Lower leg skin (tissue), 4 donors: ENCODE measurements around the gene ZNF280A. TPM values are rescaled to one million over a fixed set of nuclear protein-coding genes. Genes with fewer than 3 reads are reported as not detected.

Experiments
- DNase-seq, 2 donors: peaks; one replicate each; pipeline ENCODE4 v3.0.0-alpha.2; 2019; ENCODE audit warnings: low spot score in 2 of 2
- H3K4me3 ChIP-seq: fragments of 200-600 bp; sonication (generic); 2 replicates; pipeline ENCODE4 v1.5.1; 2017; ENCODE audit warnings: mild to moderate bottlenecking, low read depth; ENCODE audit not compliant: poor library complexity, severe bottlenecking
- CTCF ChIP-seq, 3 donors: fragments of 450-650 bp; IDR thresholded peaks; one replicate each; pipeline ENCODE4 v1.5.1; 2016; ENCODE audit warnings: antibody characterized with exemption in 3 of 3, mild to moderate bottlenecking in 3 of 3, moderate library complexity in 2 of 3
- POLR2A ChIP-seq, 2 donors: fragments of 450-650 bp; IDR thresholded peaks; one replicate each; pipeline ENCODE4 v1.6.1; 2016 to 2017; ENCODE audit warnings: antibody characterized with exemption in 2 of 2, mild to moderate bottlenecking in 1 of 2, moderate library complexity in 1 of 2
- WGBS, 2 donors: methylation state at CpG; one replicate each; pipeline ENCODE4 v1.1.5; 2018; 5-methylcytosine and 5-hydroxymethylcytosine counted together
- intact Hi-C: fragments of 100-400 bp; cut with DNase I; formaldehyde crosslinking; loops from one replicate; pipeline ENCODE4 v1.15.0; 2023; ENCODE audit warnings: low total_unique reads
- total RNA-seq, 4 donors: library from RNA; depleted of rRNA; stranded (reverse); fragments of >200 nt; gene quantifications; one replicate each; pipeline ENCODE4 v1.1.0, GENCODE V29; 2016

Gene ZNF280A
- total RNA-seq, 4 donors from 2014 or later: 0.32 TPM; not detected in 3

- no peak for TF ChIP-seq CTCF (IDR thresholded peaks at IDR 0.05)
- no peak for TF ChIP-seq POLR2A (IDR thresholded peaks at IDR 0.05)
- no peak overlapping the region for H3K4me3 ChIP-seq
- intact Hi-C loops: no loop called here
- 87 to 89% methylated on average over 7 of the region's 7 CpGs for WGBS, 2 donors
- no peak for DNase-seq
Observed at GRCh38 chr22:22531770-22532546, 11.9 kb upstream of the ZNF280A start.

- intact Hi-C loops: no loop called here
- peak in 1 of 2 donors; percentile 37 for DNase-seq
- TF ChIP-seq POLR2A (IDR thresholded peaks at IDR 0.05) (no peak), CTCF (IDR thresholded peaks at IDR 0.05) (no peak)
- 84 to 94% methylated on average over 2 of the region's 2 CpGs for WGBS, 2 donors
- H3K4me3 ChIP-seq: no peak overlapping the region
Observed at GRCh38 chr22:22528780-22529179, 8.7 kb upstream of the ZNF280A start.

- intact Hi-C loops: no loop called here
- no peak for TF ChIP-seq POLR2A (IDR thresholded peaks at IDR 0.05)
- TF ChIP-seq CTCF (IDR thresholded peaks at IDR 0.05): no peak
- DNase-seq: peak in 1 of 2 donors; percentile 5
- WGBS, 2 donors: 72 to 84% methylated on average over 5 of the region's 5 CpGs
- H3K4me3 ChIP-seq: no peak overlapping the region
Observed at GRCh38 chr22:22527312-22527711, 7.2 kb upstream of the ZNF280A start.

- 82 to 87% methylated on average over 4 of the region's 4 CpGs for WGBS, 2 donors
- TF ChIP-seq CTCF (IDR thresholded peaks at IDR 0.05): no peak
- TF ChIP-seq POLR2A (IDR thresholded peaks at IDR 0.05): no peak
- peak in 1 of 2 donors; percentile 20 for DNase-seq
- intact Hi-C loops: no loop called here
- H3K4me3 ChIP-seq: no peak overlapping the region
Observed at GRCh38 chr22:22526125-22526912, 6.2 kb upstream of the ZNF280A start.

- DNase-seq: peak in 1 of 2 donors; percentile 23
- intact Hi-C loops: no loop called here
- H3K4me3 ChIP-seq: no peak overlapping the region
- TF ChIP-seq POLR2A (IDR thresholded peaks at IDR 0.05): no peak
- WGBS, 2 donors: 77 to 84% methylated on average over 6 of the region's 6 CpGs
Observed at GRCh38 chr22:22523494-22523893, 3.4 kb upstream of the ZNF280A start.

- TF ChIP-seq POLR2A (IDR thresholded peaks at IDR 0.05) (no peak), CTCF (IDR thresholded peaks at IDR 0.05) (no peak)
- no peak overlapping the region for H3K4me3 ChIP-seq
- peak in 1 of 2 donors; percentile 31 for DNase-seq
- WGBS, 2 donors: 75 to 78% methylated on average over 8 of the region's 8 CpGs
- intact Hi-C loops: no loop called here
Observed at GRCh38 chr22:22521631-22522030, 1.6 kb upstream of the ZNF280A start.
